Activated T-cell treated with anti-CD3 and anti-CD28 coated beads, Interleukin-2, amount 50 U/mL, for 48 hours (primary cell): ENCODE data around the gene CAMK1D.
A peak's percentile ranks its signal among the peaks of the same experiment; 100 is the strongest.
"Not testable (repeated sequence)": the region's sequence is repeated elsewhere in the genome, so short reads cannot be mapped to it uniquely, and the experiment has no call there.

ENCODE experiments used
- DNase-seq, 2 experiments: peaks; one replicate each; pipeline ENCODE4 v3.0.0-alpha.2; 2020

The CAMK1D gene

GRCh38 chr10:12801214-12802087, 452.1 kb downstream of the CAMK1D start:
- no peak for DNase-seq

GRCh38 chr10:12803776-12804175, 454.4 kb downstream of the CAMK1D start:
- no peak for DNase-seq

GRCh38 chr10:12806228-12807095, 457.1 kb downstream of the CAMK1D start:
- DNase-seq = no peak

- no peak for DNase-seq
These were observed 457.9 kb downstream of the CAMK1D start for GRCh38 chr10:12807096-12807755.

GRCh38 chr10:12808014-12808613, 458.8 kb downstream of the CAMK1D start:
- DNase-seq = no peak

- DNase-seq = not testable (repeated sequence)
These were observed 460.7 kb downstream of the CAMK1D start for GRCh38 chr10:12810046-12810445.

- no peak for DNase-seq
These were observed 462.5 kb downstream of the CAMK1D start for GRCh38 chr10:12811826-12812225.

- DNase-seq = peak in 1 of 2 experiments; percentile 20
These were observed 463.2 kb downstream of the CAMK1D start for GRCh38 chr10:12812571-12812970.

GRCh38 chr10:12814166-12814565, 464.8 kb downstream of the CAMK1D start:
- DNase-seq = no peak

- DNase-seq = no peak
These were observed 469.7 kb downstream of the CAMK1D start for GRCh38 chr10:12819071-12819470.

GRCh38 chr10:12819656-12820055, 470.3 kb downstream of the CAMK1D start:
- DNase-seq = no peak

- no peak for DNase-seq
These were observed 473.0 kb downstream of the CAMK1D start for GRCh38 chr10:12822126-12822892.

- DNase-seq = no peak
These were observed 473.5 kb downstream of the CAMK1D start for GRCh38 chr10:12822893-12823170.

- no peak for DNase-seq
These were observed 474.0 kb downstream of the CAMK1D start for GRCh38 chr10:12823328-12823727.

GRCh38 chr10:12825260-12825849, 476.0 kb downstream of the CAMK1D start:
- DNase-seq = no peak

- DNase-seq = no peak
These were observed 477.5 kb downstream of the CAMK1D start for GRCh38 chr10:12826800-12827372.

GRCh38 chr10:12828736-12829135, 479.4 kb downstream of the CAMK1D start:
- DNase-seq = no peak

GRCh38 chr10:12829831-12830390, 480.6 kb downstream of the CAMK1D start:
- DNase-seq = no peak

- no peak for DNase-seq
These were observed 482.7 kb downstream of the CAMK1D start for GRCh38 chr10:12832096-12832495.

GRCh38 chr10:12833451-12833850, 484.1 kb downstream of the CAMK1D start:
- no peak for DNase-seq

- DNase-seq = no peak
These were observed 484.8 kb downstream of the CAMK1D start for GRCh38 chr10:12834116-12834665.
